Inferior parietal cortex (tissue), 1 donor: ENCODE results near the gene SELENOK.
"Not testable (repeated sequence)": the region's sequence is repeated elsewhere in the genome, so short reads cannot be mapped to it uniquely, and the experiment has no call there.

Experiments used
- DNase-seq: peaks from one replicate; pipeline ENCODE4 v3.0.0-alpha.2; 2016; ENCODE audit errors: extremely low spot score

The SELENOK gene

GRCh38 chr3:53891497-53892285 is at the start of gene SELENOK:
Gene SELENOK (minus strand): TSS chr3:53891859.
- DNase-seq: peak; percentile 100

- no peak for DNase-seq
Observed at GRCh38 chr3:53941184-53941583, 49.5 kb upstream of the SELENOK start.

GRCh38 chr3:53940623-53941022 is 49.0 kb upstream of the SELENOK start:
- no peak for DNase-seq

GRCh38 chr3:53939813-53940212 is 48.2 kb upstream of the SELENOK start:
- DNase-seq: no peak

GRCh38 chr3:53939086-53939582 is 47.5 kb upstream of the SELENOK start:
- no peak for DNase-seq

- peak; percentile 79 for DNase-seq
Observed at GRCh38 chr3:53938645-53939044, 47.0 kb upstream of the SELENOK start.

GRCh38 chr3:53936347-53936746 is 44.7 kb upstream of the SELENOK start:
- DNase-seq: no peak

GRCh38 chr3:53935283-53935901 is 43.7 kb upstream of the SELENOK start:
- no peak for DNase-seq

- not testable (repeated sequence) for DNase-seq
Observed at GRCh38 chr3:53927208-53927872, 35.7 kb upstream of the SELENOK start.

- no peak for DNase-seq
Observed at GRCh38 chr3:53921296-53921695, 29.6 kb upstream of the SELENOK start.

- no peak for DNase-seq
Observed at GRCh38 chr3:53919741-53920140, 28.1 kb upstream of the SELENOK start.

- no peak for DNase-seq
Observed at GRCh38 chr3:53913401-53913800, 21.7 kb upstream of the SELENOK start.

GRCh38 chr3:53902711-53903110 is 11.1 kb upstream of the SELENOK start:
- DNase-seq: no peak

- DNase-seq: no peak
Observed at GRCh38 chr3:53902067-53902466, 10.4 kb upstream of the SELENOK start.

- DNase-seq: no peak
Observed at GRCh38 chr3:53900666-53901331, 9.1 kb upstream of the SELENOK start.

- no peak for DNase-seq
Observed at GRCh38 chr3:53899750-53900149, 8.1 kb upstream of the SELENOK start.

- DNase-seq: no peak
Observed at GRCh38 chr3:53892286-53892637, 603 bp upstream of the SELENOK start.

GRCh38 chr3:53890726-53891475 is 758 bp downstream of the SELENOK start:
- peak; percentile 14 for DNase-seq

- no peak for DNase-seq
Observed at GRCh38 chr3:53888232-53888631, 3.4 kb downstream of the SELENOK start.

- no peak for DNase-seq
Observed at GRCh38 chr3:53887446-53887845, 4.2 kb downstream of the SELENOK start.

GRCh38 chr3:53885239-53885638 is 6.4 kb downstream of the SELENOK start:
- DNase-seq: peak; percentile 27
